Measurements from ENCODE around the gene PLEKHO2. TPM values are rescaled to one million over a fixed set of nuclear protein-coding genes. Genes with fewer than 3 reads are reported as not detected.
A peak's percentile ranks its signal among the peaks of the same experiment; 100 is the strongest.

Gene PLEKHO2
- total RNA-seq, 1 experiment from 2014 or later = 25.0 TPM

DNA sequence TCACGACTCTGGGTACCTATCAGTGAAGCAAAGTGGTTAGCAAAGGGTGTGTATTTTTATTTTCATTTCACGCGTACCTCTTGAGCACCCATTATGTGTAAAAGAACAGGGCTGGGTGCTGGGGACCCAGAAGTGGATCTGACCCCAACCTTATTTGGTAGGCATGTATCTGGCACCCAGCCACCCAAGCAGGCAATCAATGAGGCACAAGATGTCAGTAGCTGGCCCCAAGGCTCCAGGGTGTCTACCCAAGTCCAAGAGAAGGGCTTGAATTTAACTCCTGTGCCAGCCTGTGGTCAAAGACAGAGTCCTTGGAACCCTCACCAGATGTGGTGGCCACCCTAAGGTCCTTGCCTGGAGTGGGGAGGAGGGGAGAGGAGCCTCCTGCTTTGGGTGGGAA lies 5.7 kb downstream of the PLEKHO2 start:
- H3K4me3 ChIP-seq = no peak overlapping the region
- H3K36me3 ChIP-seq = peaks cover 22% of the 10 kb centered on the region
- no peak for DNase-seq
- no peaks in the 10 kb centered on the region for H3K27me3 ChIP-seq
- no peaks in the 10 kb centered on the region for H3K9me3 ChIP-seq

DNA sequence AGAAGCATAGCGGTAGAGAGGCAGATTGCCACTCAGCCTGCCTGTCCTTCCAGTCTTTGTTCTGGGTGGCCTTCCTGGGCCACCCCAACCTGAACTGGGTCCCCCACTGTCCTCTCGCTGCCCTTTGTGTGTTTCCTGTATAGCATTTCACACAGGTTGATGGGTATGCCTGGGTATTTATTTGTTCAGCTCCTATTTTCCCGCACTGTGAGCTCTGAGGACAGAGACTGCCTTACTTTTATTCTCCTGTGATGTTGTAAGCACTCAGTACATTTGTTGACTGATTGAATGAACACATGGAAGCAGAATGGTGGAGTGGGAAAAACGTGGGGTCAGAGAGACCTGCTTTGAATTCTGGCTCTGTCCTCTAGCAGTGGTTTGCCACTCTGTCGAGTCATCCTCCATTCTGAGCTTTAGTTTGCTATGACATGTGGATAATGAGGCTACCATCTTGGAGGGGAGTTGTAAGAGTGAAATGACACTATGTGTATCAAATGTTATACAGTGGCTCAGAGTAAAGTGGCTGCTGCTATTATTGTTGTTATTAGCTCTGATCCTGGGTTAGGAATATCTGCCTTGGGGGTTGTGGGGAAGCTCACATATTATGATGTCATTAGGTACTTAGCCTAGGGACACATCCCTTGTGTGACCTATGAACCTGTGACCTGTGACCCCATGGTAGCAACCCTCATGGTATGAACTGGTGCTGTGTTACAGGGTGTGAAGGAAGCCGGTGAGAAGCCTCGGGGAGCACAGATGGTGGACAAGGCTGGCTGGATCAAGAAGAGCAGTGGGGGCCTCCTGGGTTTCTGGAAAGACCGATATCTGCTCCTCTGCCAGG lies 6.4 kb downstream of the PLEKHO2 start:
- no peak for DNase-seq
- Histone ChIP-seq H3K27me3 (no peaks in the 10 kb centered on the region), H3K36me3 (peaks cover 22% of the 10 kb centered on the region), H3K4me3 (no peak overlapping the region), H3K9me3 (no peaks in the 10 kb centered on the region)

DNA sequence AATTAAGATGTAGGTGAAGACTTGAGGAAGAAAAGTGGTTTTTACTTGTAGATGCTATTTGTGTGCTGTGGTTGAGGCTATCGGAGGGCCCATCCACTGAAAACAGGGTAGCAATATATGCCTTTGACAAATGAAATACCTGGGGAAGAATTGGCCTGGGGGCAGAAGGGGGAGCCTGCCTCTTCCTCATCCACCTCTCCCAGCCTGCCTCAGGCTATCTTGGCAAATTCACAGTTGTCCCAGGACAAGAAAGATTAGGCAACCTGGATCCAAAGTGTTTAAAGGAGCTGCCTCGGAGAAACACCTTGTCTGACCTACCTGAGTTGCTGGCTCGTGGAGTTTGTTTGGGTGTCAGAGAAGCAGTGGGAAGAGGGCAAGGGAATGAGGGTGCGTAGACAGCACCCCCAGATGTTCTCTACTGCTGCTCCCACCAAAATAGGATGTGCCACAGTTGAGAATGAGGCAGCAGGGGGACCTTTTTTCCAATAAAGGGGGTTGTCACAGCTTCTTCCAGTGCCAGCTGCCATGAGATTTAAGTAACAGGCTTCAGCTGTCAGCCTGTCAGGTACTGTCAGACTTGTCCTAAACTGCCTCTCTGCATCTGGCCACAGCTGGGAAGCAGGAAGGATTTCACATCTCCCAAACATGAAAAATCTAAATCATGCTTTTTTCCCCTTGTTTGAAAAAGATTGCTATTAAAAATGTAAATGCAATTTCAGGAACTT lies 9.2 kb downstream of the PLEKHO2 start:
- Histone ChIP-seq H3K4me3 (no peak overlapping the region), H3K9me3 (no peaks in the 10 kb centered on the region), H3K27me3 (no peaks in the 10 kb centered on the region), H3K36me3 (peaks cover 32% of the 10 kb centered on the region)
- no peak for DNase-seq

DNA sequence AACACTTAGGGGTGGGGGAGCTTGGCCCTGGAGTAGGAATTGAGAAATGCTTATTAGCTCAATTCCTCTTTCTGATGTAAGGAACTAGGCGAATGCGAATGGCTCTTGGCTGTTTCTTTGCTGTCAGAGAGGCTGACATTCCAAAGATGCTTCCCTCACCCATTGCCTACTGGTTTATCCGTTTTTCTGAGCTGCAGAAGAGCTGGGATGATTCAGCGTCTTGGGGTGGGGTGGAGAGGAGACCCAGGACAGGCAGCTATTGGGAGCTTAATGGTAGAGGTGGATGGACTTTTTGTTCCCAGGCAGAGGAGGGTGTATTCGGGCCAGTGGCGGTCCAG lies 9.8 kb downstream of the PLEKHO2 start:
- Histone ChIP-seq H3K36me3 (peaks cover 35% of the 10 kb centered on the region), H3K27me3 (no peaks in the 10 kb centered on the region), H3K9me3 (no peaks in the 10 kb centered on the region), H3K4me3 (no peak overlapping the region)
- peak; percentile 61 for DNase-seq

DNA sequence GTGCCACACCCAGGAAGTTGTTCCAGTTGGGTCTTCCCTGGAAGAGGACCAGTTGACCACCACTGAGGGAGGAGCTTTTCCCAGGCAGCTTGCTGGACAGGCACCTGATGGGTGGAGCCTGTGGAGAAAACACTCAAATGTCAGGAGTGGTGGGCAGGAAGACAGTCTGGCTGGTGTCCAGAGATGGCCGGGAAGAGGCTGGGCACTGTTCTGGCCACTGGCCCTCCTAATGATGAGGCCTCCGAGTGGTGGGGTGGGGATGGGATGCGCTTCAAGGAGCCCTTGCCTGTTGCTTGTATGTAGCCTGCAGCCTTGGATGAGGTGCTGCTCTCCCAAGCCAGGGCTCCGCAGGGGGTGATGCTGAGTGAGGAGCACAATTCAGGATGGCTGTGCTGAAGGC lies 12.3 kb downstream of the PLEKHO2 start:
- Histone ChIP-seq H3K9me3 (no peaks in the 10 kb centered on the region), H3K4me3 (no peak overlapping the region), H3K36me3 (peaks cover 31% of the 10 kb centered on the region), H3K27me3 (no peaks in the 10 kb centered on the region)
- DNase-seq = peak; percentile 79

DNA sequence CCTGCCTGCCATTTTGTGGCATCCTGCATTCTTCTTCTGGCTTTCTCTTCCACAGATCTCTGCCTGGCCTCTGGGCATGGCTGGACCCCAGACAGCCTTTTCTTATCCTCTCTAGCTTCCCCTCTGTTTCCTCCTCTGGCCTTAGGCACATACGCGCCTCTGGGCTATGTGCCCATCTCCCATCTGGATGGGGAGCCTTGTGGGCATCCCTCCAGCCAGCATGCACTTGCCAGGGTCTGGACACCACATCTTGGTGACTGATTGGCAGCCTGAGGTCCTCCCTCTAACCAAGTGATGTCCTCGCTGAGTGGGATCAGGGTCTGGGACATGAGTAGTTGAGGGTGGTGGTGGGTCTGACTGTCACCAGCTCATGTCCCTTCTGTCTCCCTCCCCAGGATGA lies 12.8 kb downstream of the PLEKHO2 start:
- DNase-seq = peak; percentile 52
- no peaks in the 10 kb centered on the region for H3K27me3 ChIP-seq
- H3K9me3 ChIP-seq = no peaks in the 10 kb centered on the region
- peaks cover 32% of the 10 kb centered on the region for H3K36me3 ChIP-seq
- no peak overlapping the region for H3K4me3 ChIP-seq

DNA sequence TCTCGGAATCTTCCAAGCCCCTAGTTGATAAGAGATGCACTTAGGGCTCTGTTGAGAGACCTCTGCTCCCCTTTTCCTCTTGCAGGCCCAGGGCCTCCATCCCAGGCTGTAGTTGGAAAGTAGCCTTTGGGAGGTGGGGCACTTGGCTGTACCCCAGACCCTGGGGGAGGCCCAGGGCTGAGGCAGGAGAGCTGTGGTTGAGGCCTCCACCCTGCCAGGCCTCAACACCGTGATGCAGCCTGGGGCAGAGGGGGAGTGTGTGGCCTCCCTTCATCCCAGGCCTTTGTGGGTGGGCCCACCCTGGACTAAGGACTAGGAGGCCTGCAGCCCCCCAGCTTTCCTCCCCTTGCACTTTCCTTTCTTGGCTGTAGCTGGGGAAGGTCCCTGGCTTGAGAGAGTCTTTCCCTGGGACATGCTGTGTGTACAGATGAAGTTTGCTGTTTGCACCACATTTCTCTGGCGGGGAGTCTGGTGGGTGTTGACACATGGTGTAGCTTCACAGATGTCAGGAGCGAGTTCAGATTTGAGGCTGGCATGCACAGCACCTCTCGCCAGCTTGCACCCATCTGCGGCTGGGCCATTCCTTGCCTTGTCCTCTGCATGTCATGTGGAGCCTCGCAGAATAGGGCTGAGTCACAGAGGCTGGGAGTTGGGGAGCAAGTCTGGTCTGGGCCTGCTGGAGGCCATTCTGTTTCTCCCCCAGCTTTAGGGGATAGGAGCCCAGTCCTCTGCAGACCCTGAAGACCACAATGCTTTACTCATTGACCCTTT lies 13.7 kb downstream of the PLEKHO2 start:
- H3K36me3 ChIP-seq = peaks cover 32% of the 10 kb centered on the region
- H3K27me3 ChIP-seq = no peaks in the 10 kb centered on the region
- H3K4me3 ChIP-seq = no peak overlapping the region
- no peak for DNase-seq
- H3K9me3 ChIP-seq = no peaks in the 10 kb centered on the region

DNA sequence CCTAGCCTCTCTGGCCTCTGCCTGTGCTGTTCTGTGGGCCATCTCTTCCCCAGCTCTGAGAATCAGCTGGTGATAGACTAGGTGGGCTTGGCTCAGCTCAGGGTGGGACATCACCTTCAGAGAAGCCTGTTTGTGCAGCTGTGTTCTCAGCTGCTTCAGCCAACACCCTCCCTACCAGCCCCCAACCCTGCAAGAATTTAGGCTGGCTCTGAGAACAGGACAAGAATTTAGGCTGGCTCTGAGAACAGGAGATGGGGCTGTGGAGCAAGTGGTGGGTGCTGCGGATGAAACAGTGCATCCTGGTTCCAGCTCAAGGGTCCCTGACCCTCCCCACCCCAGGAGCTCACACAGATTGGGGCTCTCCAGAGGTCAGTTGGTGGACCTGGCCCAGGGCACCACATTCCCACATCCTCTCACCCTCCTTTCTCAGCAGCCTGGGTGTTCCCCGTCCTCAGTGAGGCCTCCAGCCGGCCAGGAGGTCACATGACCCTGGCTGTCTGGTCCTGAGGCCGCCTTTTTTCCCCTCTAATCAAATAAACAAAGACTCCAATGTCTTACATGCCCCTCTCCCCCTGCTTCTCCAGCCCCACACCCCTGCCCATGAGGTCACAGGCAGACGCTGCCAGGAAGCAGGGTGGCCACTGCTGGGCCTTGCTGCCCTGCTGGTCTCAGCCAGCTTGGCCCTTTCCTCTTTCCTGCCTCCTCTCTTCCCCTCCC lies 14.9 kb downstream of the PLEKHO2 start:
- peak; percentile 95 for DNase-seq
- Histone ChIP-seq H3K9me3 (no peaks in the 10 kb centered on the region), H3K36me3 (peaks cover 38% of the 10 kb centered on the region), H3K27me3 (no peaks in the 10 kb centered on the region), H3K4me3 (no peak overlapping the region)

DNA sequence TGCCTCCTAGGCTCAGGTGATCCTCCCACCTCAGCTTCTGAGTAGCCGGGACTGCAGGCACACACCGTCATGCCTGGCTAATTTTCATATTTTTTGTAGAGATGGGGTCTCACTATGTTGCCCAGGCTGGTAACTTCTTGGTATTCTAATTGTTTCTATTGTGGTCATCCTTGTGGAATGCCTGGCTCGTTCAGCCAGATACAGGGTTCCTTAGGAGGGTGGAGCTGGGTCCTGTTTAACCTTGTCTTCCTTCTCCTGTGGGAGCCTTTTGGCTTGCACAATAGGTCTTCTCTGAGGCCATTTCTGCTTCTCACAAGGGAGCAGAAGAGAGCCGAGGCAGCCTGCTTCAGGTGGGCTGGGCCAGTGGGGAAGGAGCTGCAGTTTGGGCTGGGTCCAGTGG lies 15.7 kb downstream of the PLEKHO2 start:
- Histone ChIP-seq H3K27me3 (no peaks in the 10 kb centered on the region), H3K36me3 (peaks cover 38% of the 10 kb centered on the region), H3K4me3 (no peak overlapping the region), H3K9me3 (no peaks in the 10 kb centered on the region)
- DNase-seq = peak; percentile 60

DNA sequence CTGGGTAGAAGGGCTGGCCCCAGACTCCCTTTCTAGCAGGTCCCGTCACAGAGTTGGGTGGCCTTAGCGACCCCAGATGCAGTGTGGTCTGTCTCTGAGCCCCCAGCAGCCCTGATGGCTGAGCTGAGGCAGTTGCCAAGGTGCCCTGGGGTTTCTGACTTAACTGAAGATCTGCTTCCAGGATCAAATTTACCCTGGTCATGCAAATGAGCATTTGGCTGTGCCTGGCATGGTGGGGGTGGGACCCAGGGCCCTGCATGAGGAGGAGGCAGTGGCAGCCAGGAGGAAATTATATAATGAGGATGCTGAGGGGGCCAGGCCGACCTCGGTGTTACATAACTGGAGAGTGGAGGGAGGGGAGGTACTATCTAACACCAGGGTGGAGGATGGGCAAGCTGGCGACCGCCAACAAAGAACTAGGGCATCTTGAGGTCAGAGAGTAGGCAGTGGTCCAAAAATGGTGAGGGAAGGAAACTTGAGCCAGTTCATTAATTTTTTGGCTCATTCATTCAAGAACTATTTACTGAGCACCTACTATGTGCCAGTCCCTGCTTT lies 16.4 kb downstream of the PLEKHO2 start:
- DNase-seq = peak; percentile 28
- no peaks in the 10 kb centered on the region for H3K9me3 ChIP-seq
- H3K27me3 ChIP-seq = no peaks in the 10 kb centered on the region
- H3K36me3 ChIP-seq = peaks cover 38% of the 10 kb centered on the region
- no peak overlapping the region for H3K4me3 ChIP-seq

DNA sequence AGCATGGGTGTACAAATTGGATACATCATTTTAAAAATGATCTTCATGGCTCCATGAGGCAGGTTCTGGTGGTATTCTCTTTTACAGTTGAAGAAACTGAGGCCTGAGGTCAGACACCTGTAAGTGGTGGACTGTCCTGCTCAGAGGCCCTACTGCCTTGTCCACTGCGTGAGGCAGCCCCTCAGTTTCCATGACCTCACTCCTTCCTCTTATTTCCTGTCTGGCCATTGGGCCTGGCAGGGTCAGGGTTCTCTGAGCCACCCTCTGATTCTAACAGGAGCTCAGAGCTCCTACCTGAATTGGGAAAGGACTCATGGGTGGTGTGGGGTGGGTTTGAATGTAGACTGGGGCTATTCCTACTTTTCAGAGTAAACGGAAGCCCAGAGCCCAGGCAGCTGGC lies 17.5 kb downstream of the PLEKHO2 start:
- no peak overlapping the region for H3K4me3 ChIP-seq
- H3K36me3 ChIP-seq = peaks cover 35% of the 10 kb centered on the region
- no peaks in the 10 kb centered on the region for H3K9me3 ChIP-seq
- DNase-seq = no peak
- no peaks in the 10 kb centered on the region for H3K27me3 ChIP-seq

DNA sequence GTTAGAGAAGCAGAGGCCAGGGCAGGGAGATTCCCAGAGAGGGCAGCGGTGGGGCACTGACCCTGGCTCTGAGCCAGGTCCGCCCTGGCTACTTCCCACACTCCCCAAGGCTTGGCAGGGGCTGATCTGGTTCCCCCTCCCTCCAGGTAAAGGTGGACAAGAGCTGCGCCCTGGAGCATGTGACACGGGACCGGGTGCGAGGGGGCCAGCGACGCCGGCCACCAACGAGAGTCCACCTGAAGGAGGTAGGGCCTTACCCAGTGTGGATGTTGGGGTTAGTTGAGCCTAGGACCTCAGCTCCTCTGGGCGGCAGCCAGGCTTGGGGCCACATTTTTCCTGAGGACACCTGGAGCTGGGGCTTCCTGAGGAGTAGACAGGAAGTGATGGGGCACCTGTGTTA lies 19.6 kb downstream of the PLEKHO2 start:
- no peak for DNase-seq
- peaks cover 39% of the 10 kb centered on the region for H3K36me3 ChIP-seq
- no peak overlapping the region for H3K4me3 ChIP-seq
- no peaks in the 10 kb centered on the region for H3K27me3 ChIP-seq
- H3K9me3 ChIP-seq = no peaks in the 10 kb centered on the region

DNA sequence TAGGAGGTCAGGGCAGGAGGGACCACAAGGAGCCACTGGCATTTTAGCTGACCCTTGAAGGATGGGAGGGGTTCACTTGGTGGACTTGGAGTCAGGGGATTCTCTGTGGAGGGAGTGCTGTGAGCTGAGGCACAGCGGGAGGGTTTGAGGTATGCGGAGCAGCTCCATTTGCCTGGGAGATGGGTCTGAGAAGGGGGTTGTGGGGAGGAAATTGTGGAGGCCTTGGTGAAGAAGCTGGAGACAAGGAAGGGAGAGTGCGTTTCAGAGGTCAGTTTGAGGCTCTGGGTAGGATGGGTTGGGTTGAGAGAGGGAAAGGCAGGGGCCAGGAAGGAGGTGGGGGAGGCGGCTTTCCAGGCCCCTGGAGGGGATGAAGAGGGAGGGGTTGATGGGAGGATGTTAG lies 20.2 kb downstream of the PLEKHO2 start:
- DNase-seq = no peak
- Histone ChIP-seq H3K4me3 (no peak overlapping the region), H3K9me3 (no peaks in the 10 kb centered on the region), H3K27me3 (no peaks in the 10 kb centered on the region), H3K36me3 (peaks cover 45% of the 10 kb centered on the region)

DNA sequence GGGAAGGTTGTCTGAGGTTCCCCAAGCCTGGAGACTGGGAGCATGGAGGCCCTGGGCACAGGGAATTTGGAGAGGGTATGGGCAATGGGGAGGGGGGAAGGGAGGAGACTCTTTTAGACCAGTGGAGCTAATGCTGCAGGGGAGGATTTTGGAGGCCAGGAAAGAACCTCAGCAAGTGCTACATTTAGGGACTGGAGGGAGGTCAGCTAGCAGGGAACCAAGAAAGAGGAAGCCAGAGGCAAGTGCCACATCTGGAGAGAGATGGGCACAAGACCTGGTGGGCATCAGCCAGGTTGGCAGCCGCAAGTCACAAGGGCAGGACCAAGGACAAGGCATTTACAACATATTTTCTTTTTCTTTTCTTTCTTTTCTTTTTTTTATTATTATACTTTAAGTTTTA lies 20.7 kb downstream of the PLEKHO2 start:
- Histone ChIP-seq H3K27me3 (no peaks in the 10 kb centered on the region), H3K9me3 (no peaks in the 10 kb centered on the region), H3K36me3 (peaks cover 50% of the 10 kb centered on the region), H3K4me3 (no peak overlapping the region)
- no peak for DNase-seq

DNA sequence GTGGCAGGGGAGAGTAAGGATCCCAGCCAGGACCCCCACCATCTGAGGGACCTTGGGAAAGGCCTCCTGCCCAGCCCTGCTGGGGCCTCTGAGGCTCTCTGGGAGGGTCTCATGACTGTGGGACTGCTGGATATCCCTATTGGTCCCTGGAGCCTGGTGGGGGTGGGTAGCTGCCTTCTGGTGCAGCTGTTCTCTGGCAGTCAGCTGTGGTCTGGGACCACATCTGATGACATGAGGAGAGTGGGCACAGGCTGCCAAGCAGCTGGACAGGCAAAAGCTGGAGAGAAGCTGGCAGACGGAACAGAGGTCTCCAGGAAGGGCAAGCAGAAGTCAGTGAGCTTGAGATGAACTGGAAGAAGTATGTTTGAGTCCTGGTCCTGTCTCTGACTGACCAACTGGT lies 22.4 kb downstream of the PLEKHO2 start:
- H3K36me3 ChIP-seq = peaks cover 47% of the 10 kb centered on the region
- no peak for DNase-seq
- no peaks in the 10 kb centered on the region for H3K27me3 ChIP-seq
- H3K9me3 ChIP-seq = no peaks in the 10 kb centered on the region
- H3K4me3 ChIP-seq = no peak overlapping the region

DNA sequence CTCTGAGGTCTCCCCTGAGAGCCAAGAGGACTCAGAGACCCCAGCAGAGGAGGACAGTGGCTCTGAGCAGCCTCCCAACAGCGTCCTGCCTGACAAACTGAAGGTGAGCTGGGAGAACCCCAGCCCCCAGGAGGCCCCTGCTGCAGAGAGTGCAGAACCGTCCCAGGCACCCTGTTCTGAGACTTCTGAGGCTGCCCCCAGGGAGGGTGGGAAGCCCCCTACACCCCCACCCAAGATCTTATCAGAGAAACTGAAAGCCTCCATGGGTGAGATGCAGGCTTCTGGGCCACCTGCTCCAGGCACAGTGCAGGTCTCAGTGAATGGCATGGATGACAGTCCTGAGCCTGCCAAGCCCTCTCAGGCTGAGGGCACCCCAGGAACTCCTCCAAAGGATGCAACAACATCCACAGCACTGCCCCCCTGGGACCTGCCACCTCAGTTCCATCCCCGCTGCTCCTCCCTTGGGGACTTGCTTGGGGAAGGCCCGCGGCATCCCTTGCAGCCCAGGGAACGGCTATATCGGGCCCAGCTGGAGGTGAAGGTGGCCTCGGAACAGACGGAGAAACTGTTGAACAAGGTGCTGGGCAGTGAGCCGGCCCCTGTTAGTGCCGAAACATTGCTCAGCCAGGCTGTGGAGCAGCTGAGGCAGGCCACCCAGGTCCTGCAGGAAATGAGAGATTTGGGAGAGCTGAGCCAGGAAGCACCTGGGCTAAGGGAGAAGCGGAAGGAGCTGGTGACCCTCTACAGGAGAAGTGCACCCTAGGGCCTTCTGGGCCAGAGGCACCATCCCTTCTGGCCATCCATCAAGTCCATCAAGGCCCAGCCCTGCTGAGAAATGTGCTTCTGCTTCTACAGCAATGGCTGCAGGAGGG lies 23.6 kb downstream of the PLEKHO2 start:
- no peak overlapping the region for H3K4me3 ChIP-seq
- DNase-seq = no peak
- no peaks in the 10 kb centered on the region for H3K9me3 ChIP-seq
- no peaks in the 10 kb centered on the region for H3K27me3 ChIP-seq
- H3K36me3 ChIP-seq = peaks cover 40% of the 10 kb centered on the region

All from MG63 (cell line).